Calu3 (cell line): Measurements from ENCODE around the gene C3orf38. TPM values are rescaled to one million over a fixed set of nuclear protein-coding genes. Genes with fewer than 3 reads are reported as not detected.

ENCODE experiments used
- BruUV-seq: library from RNA; stranded (reverse); fragments of 400-500 nt; replicated peaks from 2 replicates; lab custom pipeline; 2021; lab: Mats Ljungman, UMichigan
- CTCF ChIA-PET: fragments of 300-600 bp; sonication (Branson Sonifier 250); formaldehyde crosslinking; loops from one replicate; lab custom pipeline; 2022; ENCODE audit warnings: antibody characterized with exemption; lab: Charles Lee
- DNase-seq: peaks from one replicate; pipeline ENCODE4 v3.0.0; 2022
- H3K27ac Mint-ChIP-seq: one replicate; pipeline ENCODE4 v1.8.0; 2022; ENCODE audit warnings: mixed read lengths; ENCODE audit not compliant: unreplicated experiment
- H3K27me3 Mint-ChIP-seq: one replicate; pipeline ENCODE4 v1.8.0; 2022; ENCODE audit warnings: mixed read lengths; ENCODE audit not compliant: unreplicated experiment
- H3K36me3 Mint-ChIP-seq: one replicate; pipeline ENCODE4 v1.8.0; 2022; ENCODE audit warnings: mild to moderate bottlenecking, moderate library complexity, mixed read lengths; ENCODE audit not compliant: insufficient read depth, unreplicated experiment
- H3K4me1 Mint-ChIP-seq: one replicate; pipeline ENCODE4 v1.8.0; 2022; ENCODE audit warnings: mild to moderate bottlenecking, low read depth, mixed read lengths; ENCODE audit not compliant: unreplicated experiment
- H3K4me3 Mint-ChIP-seq: one replicate; pipeline ENCODE4 v1.8.0; 2022; ENCODE audit warnings: mild to moderate bottlenecking, low read depth, moderate library complexity, mixed read lengths; ENCODE audit not compliant: unreplicated experiment
- H3K9me3 Mint-ChIP-seq: one replicate; pipeline ENCODE4 v1.8.0; 2022; ENCODE audit warnings: low read depth, mixed read lengths; ENCODE audit not compliant: unreplicated experiment
- intact Hi-C: fragments of 100-400 bp; cut with micrococcal nuclease; formaldehyde crosslinking; loops from one replicate; pipeline ENCODE4 v1.10.0; 2022; ENCODE audit not compliant: unreplicated experiment
- total RNA-seq: library from RNA; stranded (reverse); gene quantifications from 2 replicates; pipeline ENCODE4 v1.2.3, GENCODE V29; 2022
- TF ChIP-seq, protein P1 (sequence below): fragments of 200-600 bp; IDR thresholded peaks from one replicate; pipeline ENCODE4 v1.8.0; 2022; ENCODE audit warnings: antibody characterized with exemption; ENCODE audit not compliant: unreplicated experiment

Gene C3orf38
- total RNA-seq, 1 experiment from 2014 or later: 21.6 TPM

DNA sequence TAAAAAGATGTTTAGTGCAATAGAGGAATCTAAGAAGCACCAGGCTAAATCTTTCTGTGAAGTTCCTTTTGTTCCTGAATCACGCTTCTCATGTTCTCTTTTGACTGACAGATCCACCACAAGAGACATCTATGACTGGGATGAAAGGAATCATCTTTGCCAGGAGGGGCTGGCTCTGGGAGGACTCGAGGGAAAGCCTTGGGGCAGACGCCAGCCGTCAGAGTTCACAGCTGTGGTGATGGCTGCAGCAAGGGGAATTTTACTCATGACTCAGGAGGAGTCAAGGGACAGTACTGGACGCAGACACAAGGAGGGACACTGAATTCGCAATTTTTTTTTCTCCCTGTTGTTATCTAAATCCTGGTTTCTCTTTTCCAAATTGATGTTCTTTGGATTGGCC, 38.7 kb downstream of the C3orf38 start:
- TF ChIP-seq, protein P1, sequence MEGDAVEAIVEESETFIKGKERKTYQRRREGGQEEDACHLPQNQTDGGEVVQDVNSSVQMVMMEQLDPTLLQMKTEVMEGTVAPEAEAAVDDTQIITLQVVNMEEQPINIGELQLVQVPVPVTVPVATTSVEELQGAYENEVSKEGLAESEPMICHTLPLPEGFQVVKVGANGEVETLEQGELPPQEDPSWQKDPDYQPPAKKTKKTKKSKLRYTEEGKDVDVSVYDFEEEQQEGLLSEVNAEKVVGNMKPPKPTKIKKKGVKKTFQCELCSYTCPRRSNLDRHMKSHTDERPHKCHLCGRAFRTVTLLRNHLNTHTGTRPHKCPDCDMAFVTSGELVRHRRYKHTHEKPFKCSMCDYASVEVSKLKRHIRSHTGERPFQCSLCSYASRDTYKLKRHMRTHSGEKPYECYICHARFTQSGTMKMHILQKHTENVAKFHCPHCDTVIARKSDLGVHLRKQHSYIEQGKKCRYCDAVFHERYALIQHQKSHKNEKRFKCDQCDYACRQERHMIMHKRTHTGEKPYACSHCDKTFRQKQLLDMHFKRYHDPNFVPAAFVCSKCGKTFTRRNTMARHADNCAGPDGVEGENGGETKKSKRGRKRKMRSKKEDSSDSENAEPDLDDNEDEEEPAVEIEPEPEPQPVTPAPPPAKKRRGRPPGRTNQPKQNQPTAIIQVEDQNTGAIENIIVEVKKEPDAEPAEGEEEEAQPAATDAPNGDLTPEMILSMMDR: no peak
- intact Hi-C loops: no loop called here
- Mint-ChIP-seq H3K4me1 (peaks cover 11% of the 10 kb centered on the region), H3K9me3 (peaks cover 5% of the 10 kb centered on the region), H3K27me3 (no peaks in the 10 kb centered on the region), H3K36me3 (no peaks in the 10 kb centered on the region), H3K27ac (no peak overlapping the region), H3K4me3 (no peak overlapping the region)
- DNase-seq: no peak
- CTCF ChIA-PET: no interaction called here
- BruUV-seq: no TSS peak

DNA sequence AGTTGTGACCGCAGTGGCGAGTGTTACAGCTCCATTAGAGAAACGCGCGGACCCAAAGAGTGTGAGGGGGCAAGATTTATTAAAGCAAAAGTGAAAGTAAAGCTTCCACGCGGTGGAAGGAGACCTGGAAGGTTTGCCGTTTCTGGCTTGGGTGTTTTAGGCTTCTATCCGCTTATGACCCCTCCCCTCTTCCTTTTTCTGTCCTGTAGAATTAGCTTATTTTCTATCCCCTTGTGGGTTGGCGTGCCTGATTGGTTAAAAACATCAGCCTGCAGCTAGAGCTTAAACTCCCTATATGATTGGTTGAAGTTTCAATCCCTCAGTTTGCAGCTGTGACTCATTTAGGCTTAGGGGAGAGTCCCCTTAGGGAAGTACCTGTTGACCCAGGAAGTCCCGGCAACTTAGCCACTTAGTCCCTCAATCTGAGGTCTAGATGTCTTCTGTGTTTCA, 39.6 kb downstream of the C3orf38 start:
- CTCF ChIA-PET: no interaction called here
- H3K27ac Mint-ChIP-seq: no peak overlapping the region
- no peak overlapping the region for H3K4me3 Mint-ChIP-seq
- TF ChIP-seq, protein P1: no peak
- no peak for DNase-seq
- intact Hi-C loops: no loop called here
- no peaks in the 10 kb centered on the region for H3K36me3 Mint-ChIP-seq
- BruUV-seq: no TSS peak
- H3K4me1 Mint-ChIP-seq: peaks cover 11% of the 10 kb centered on the region
- no peaks in the 10 kb centered on the region for H3K27me3 Mint-ChIP-seq
- H3K9me3 Mint-ChIP-seq: peaks cover 5% of the 10 kb centered on the region

DNA sequence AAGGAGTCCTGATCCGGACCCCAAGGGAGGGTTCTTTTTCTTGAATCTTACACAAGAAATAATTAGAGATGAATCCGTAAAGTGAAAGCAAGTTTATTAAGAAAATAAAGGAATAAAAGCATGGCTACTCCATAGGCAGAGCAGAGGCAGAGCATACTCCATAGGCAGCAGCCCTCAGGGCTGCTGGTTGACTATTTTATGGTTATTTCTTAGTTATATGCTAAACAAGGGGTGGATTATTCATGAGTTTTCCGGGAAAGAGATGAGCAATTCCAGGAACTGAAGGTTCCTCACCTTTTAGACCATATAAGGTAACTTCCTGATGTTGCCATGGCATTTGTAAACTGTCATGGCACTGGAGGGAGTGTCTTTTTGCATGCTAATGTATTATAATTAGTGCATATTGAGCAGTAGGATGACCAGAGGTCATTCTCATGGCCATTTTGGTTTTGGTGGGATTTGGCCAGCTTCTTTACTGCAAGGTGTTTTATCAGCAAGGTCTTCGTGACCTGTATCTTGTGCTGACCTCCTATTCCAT, 42.2 kb downstream of the C3orf38 start:
- no TSS peak for BruUV-seq

DNA sequence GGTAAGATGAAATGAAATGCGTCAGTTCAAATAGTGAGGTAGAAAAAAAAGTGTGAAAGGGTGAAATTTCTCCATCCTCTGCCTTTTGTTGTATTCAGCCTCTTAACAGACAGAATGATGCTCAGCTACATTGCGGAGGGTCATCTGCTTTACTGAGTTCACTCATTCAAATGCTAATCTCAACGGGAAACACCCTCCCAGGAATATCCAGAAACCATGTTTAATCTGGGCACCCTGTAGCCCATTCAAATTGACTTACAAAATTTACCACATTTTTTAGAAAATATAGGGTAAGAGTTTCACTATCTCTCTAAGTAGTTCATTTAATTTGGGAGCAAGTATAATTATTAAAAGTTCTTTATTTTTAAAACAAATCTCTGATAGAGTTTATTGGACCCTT, 42.9 kb downstream of the C3orf38 start:
- H3K27me3 Mint-ChIP-seq: no peaks in the 10 kb centered on the region
- intact Hi-C loops: no loop called here

More for the DNA sequence above, 42.2 kb downstream of the C3orf38 start:
- H3K4me3 Mint-ChIP-seq: no peak overlapping the region
- CTCF ChIA-PET: no interaction called here
- peaks cover 2% of the 10 kb centered on the region for H3K9me3 Mint-ChIP-seq
- H3K27me3 Mint-ChIP-seq: no peaks in the 10 kb centered on the region
- H3K4me1 Mint-ChIP-seq: peaks cover 11% of the 10 kb centered on the region
- TF ChIP-seq, protein P1: no peak
- H3K36me3 Mint-ChIP-seq: no peaks in the 10 kb centered on the region
- no peak for DNase-seq
- no peak overlapping the region for H3K27ac Mint-ChIP-seq
- intact Hi-C loops: no loop called here

More for the DNA sequence above, 42.9 kb downstream of the C3orf38 start:
- Mint-ChIP-seq H3K4me1 (peaks cover 11% of the 10 kb centered on the region), H3K4me3 (no peak overlapping the region), H3K27ac (no peak overlapping the region), H3K36me3 (no peaks in the 10 kb centered on the region), H3K9me3 (peaks cover 2% of the 10 kb centered on the region)
- TF ChIP-seq, protein P1: no peak
- DNase-seq: no peak
- CTCF ChIA-PET: no interaction called here
- BruUV-seq: no TSS peak
